H1 (cell line): Measurements from ENCODE around the gene ATG16L2. TPM values are rescaled to one million over a fixed set of nuclear protein-coding genes. Genes with fewer than 3 reads are reported as not detected.

ENCODE experiments used
- CTCF ChIA-PET: fragments of 300-600 bp; sonication (Branson Sonifier 250); formaldehyde crosslinking; loops from one replicate; lab custom pipeline; 2021; ENCODE audit not compliant: partially characterized antibody; lab: Charles Lee
- POLR2A ChIA-PET: fragments of 300-600 bp; sonication (Branson Sonifier 250); formaldehyde crosslinking; loops from one replicate; lab custom pipeline; 2021; ENCODE audit warnings: inconsistent platforms; ENCODE audit not compliant: partially characterized antibody; lab: Charles Lee
- DNase-seq, 2 experiments: peaks; one replicate each; pipeline versions ENCODE4 v3.0.0 to v3.0.0-alpha.2; 2010 to 2022; ENCODE audit warnings: low spot score in 2 of 2, low read depth in 1 of 2, mixed read lengths in 1 of 2
- FAIRE-seq: peaks from 2 replicates; lab custom pipeline; 2011; peaks lifted over from hg19 to GRCh38; lab: Jason Lieb, UNC
- H2AFZ ChIP-seq: 2 replicates; pipeline ENCODE4 v1.8.1; 2012; ENCODE audit warnings: low read length, inconsistent platforms
- H2AK5ac ChIP-seq: 2 replicates; pipeline ENCODE4 v1.6.1; 2013; ENCODE audit warnings: low read depth, low read length
- H2BK120ac ChIP-seq: replicated peaks from 2 replicates; pipeline ENCODE3; 2013; ENCODE audit warnings: low read depth, low read length, inconsistent platforms
- H2BK12ac ChIP-seq: 2 replicates; pipeline ENCODE4 v1.6.1; 2013; ENCODE audit warnings: low read depth, low read length
- H2BK15ac ChIP-seq: 2 replicates; pipeline ENCODE4 v1.6.1; 2013; ENCODE audit warnings: low read length
- H2BK20ac ChIP-seq: 2 replicates; pipeline ENCODE4 v1.6.1; 2013; ENCODE audit warnings: low read length
- H2BK5ac ChIP-seq: 2 replicates; pipeline ENCODE4 v1.6.1; 2013; ENCODE audit warnings: low read depth, low read length
- H3K14ac ChIP-seq: 2 replicates; pipeline ENCODE4 v1.6.1; 2013; ENCODE audit warnings: inconsistent platforms; ENCODE audit not compliant: insufficient read length
- H3K18ac ChIP-seq: 2 replicates; pipeline ENCODE4 v1.6.1; 2013; ENCODE audit warnings: low read length; ENCODE audit errors: extremely low read depth
- H3K23ac ChIP-seq: 2 replicates; pipeline ENCODE4 v1.6.1; 2013; ENCODE audit warnings: inconsistent platforms; ENCODE audit not compliant: insufficient read length
- H3K23me2 ChIP-seq: 2 replicates; pipeline ENCODE4 v1.6.1; 2013; ENCODE audit warnings: low read depth, low read length
- H3K27ac ChIP-seq: 2 replicates; pipeline ENCODE4 v1.6.1; 2011; ENCODE audit warnings: low read depth, low read length, inconsistent platforms
- H3K27me3 ChIP-seq, 4 experiments: replicated peaks in 1 of 4; 1 replicate in 1 of 4; 2 replicates in 3 of 4; pipeline versions ENCODE4 v1.6.1 to v1.8.1; 2011 to 2013; ENCODE audit warnings: low read length in 3 of 4, mild to moderate bottlenecking in 3 of 4, inconsistent platforms in 2 of 4, mixed read lengths in 2 of 4, moderate library complexity in 1 of 4; ENCODE audit not compliant: control insufficient read depth in 3 of 4, insufficient read depth in 3 of 4; ENCODE audit errors: extremely low read depth in 1 of 4
- H3K36me3 ChIP-seq, 4 experiments: 2 replicates each; pipeline versions ENCODE4 v1.6.1 to v1.8.1; 2011 to 2013; ENCODE audit warnings: mild to moderate bottlenecking in 4 of 4, low read length in 3 of 4, moderate library complexity in 2 of 4, control low read depth in 1 of 4, inconsistent platforms in 1 of 4; ENCODE audit not compliant: insufficient read depth in 4 of 4, control insufficient read depth in 2 of 4
- H3K4ac ChIP-seq: replicated peaks from 2 replicates; pipeline ENCODE3; 2013; ENCODE audit warnings: low read length, low read depth, mixed read lengths, inconsistent platforms; ENCODE audit not compliant: insufficient read length
- H3K4me1 ChIP-seq, 4 experiments: replicated peaks in 1 of 4; 1 replicate in 1 of 4; 2 replicates in 3 of 4; pipeline versions ENCODE4 v1.6.1 to v1.8.1; 2011 to 2013; ENCODE audit warnings: low read length in 3 of 4, inconsistent platforms in 2 of 4, mixed read lengths in 1 of 4; ENCODE audit not compliant: insufficient read depth in 4 of 4, control insufficient read depth in 3 of 4
- H3K4me2 ChIP-seq, 2 experiments: 2 replicates each; pipeline versions ENCODE4 v1.6.1 to v1.8.1; 2011 to 2013; ENCODE audit warnings: low read depth in 2 of 2, low read length in 2 of 2, control low read depth in 1 of 2, inconsistent platforms in 1 of 2, mild to moderate bottlenecking in 1 of 2; ENCODE audit not compliant: insufficient read depth in 1 of 2
- H3K4me3 ChIP-seq, 4 experiments: fragments of 200-600, 300-600 bp in 1 of 4; sonication (generic), shearing (Covaris generic), sonication (Bioruptor Twin) in 1 of 4; 2 replicates each; pipeline versions ENCODE4 v1.5.1 to v1.8.1; 2011 to 2016; ENCODE audit warnings: low read length in 4 of 4, low read depth in 3 of 4, control low read depth in 2 of 4, inconsistent platforms in 2 of 4, mild to moderate bottlenecking in 2 of 4, mixed read lengths in 1 of 4, moderate library complexity in 1 of 4; ENCODE audit not compliant: insufficient read depth in 2 of 4; ENCODE audit errors: extremely low read depth in 1 of 4
- H3K56ac ChIP-seq: replicated peaks from 2 replicates; pipeline ENCODE3; 2013; ENCODE audit warnings: low read depth, mild to moderate bottlenecking, mixed read lengths, low read length, inconsistent platforms; ENCODE audit not compliant: insufficient read length
- H3K79me1 ChIP-seq: 2 replicates; pipeline ENCODE4 v1.6.1; 2013; ENCODE audit warnings: low read depth, low read length, control low read depth
- H3K79me2 ChIP-seq, 2 experiments: 2 replicates each; pipeline versions ENCODE4 v1.6.1 to v1.8.1; 2012 to 2013; ENCODE audit warnings: low read length in 2 of 2, mild to moderate bottlenecking in 2 of 2, inconsistent platforms in 1 of 2; ENCODE audit not compliant: insufficient read depth in 2 of 2, control insufficient read depth in 1 of 2
- H3K9ac ChIP-seq, 4 experiments: replicated peaks in 1 of 4; 1 replicate in 1 of 4; 2 replicates in 3 of 4; pipeline versions ENCODE4 v1.6.1 to v1.8.1; 2011 to 2013; ENCODE audit warnings: low read depth in 3 of 4, low read length in 3 of 4, control low read depth in 2 of 4, mild to moderate bottlenecking in 2 of 4, moderate library complexity in 2 of 4, inconsistent platforms in 1 of 4; ENCODE audit errors: extremely low read depth in 1 of 4
- H3K9me3 ChIP-seq, 2 experiments: 2 replicates each; pipeline versions ENCODE4 v1.6.1 to v1.8.1; 2012 to 2013; ENCODE audit warnings: mild to moderate bottlenecking in 2 of 2, moderate library complexity in 2 of 2, control low read depth in 1 of 2, inconsistent platforms in 1 of 2, low read depth in 1 of 2, low read length in 1 of 2, mixed read lengths in 1 of 2; ENCODE audit not compliant: insufficient read depth in 2 of 2
- H4K20me1 ChIP-seq, 2 experiments: replicated peaks in 1 of 2; 2 replicates each; pipeline versions ENCODE3 to v1.8.1; 2011 to 2013; ENCODE audit warnings: inconsistent platforms in 2 of 2, low read length in 2 of 2, mild to moderate bottlenecking in 1 of 2; ENCODE audit not compliant: insufficient read depth in 2 of 2, control insufficient read depth in 1 of 2
- H4K5ac ChIP-seq: 2 replicates; pipeline ENCODE4 v1.6.1; 2013; ENCODE audit warnings: low read length, low read depth, mixed read lengths, inconsistent platforms; ENCODE audit not compliant: insufficient read length
- H4K8ac ChIP-seq: 2 replicates; pipeline ENCODE4 v1.8.0; 2013; ENCODE audit warnings: mild to moderate bottlenecking, moderate library complexity, low read length, inconsistent platforms; ENCODE audit not compliant: insufficient read depth; ENCODE audit errors: extremely low read depth
- H4K91ac ChIP-seq: replicated peaks from 2 replicates; pipeline ENCODE3; 2013; ENCODE audit warnings: low read length, mixed read lengths, inconsistent platforms; ENCODE audit not compliant: insufficient read length
- ASH2L ChIP-seq: fragments of 200-600, 300-600 bp; sonication (generic); IDR thresholded peaks from one replicate; pipeline ENCODE4 v1.7.1; 2017; ENCODE audit warnings: low read length
- ATF2 ChIP-seq: IDR thresholded peaks from 2 replicates; pipeline ENCODE4 v1.6.1; 2012; ENCODE audit warnings: low read length, inconsistent platforms
- CEBPB ChIP-seq: IDR thresholded peaks from 2 replicates; pipeline ENCODE4 v1.6.1; 2012; ENCODE audit warnings: low read depth, low read length
- CTCF ChIP-seq, 3 experiments: IDR thresholded peaks; 1 replicate in 2 of 3; 2 replicates in 1 of 3; pipeline versions ENCODE4 v1.5.1 to v1.6.1; 2011; ENCODE audit warnings: low read length in 3 of 3, mild to moderate bottlenecking in 3 of 3, inconsistent platforms in 2 of 3, low read depth in 1 of 3, moderate library complexity in 1 of 3; ENCODE audit not compliant: insufficient read depth in 1 of 3; ENCODE audit errors: control extremely low read depth in 1 of 3
- RXRA ChIP-seq: IDR thresholded peaks from 2 replicates; pipeline ENCODE4 v1.6.1; 2011; ENCODE audit warnings: low read depth, mild to moderate bottlenecking, low read length, moderate library complexity; ENCODE audit not compliant: insufficient read depth
- SIX5 ChIP-seq: IDR thresholded peaks from 2 replicates; pipeline ENCODE4 v1.6.1; 2011; ENCODE audit warnings: mild to moderate bottlenecking, low read depth, low read length
- WGBS, 2 experiments: shearing (Covaris generic) in 1 of 2; methylation state at CpG; one replicate each; pipeline versions ENCODE4 v1.1.6 to v1.1.7; 2013 to 2015; ENCODE audit warnings: low lambda C conversion rate in 2 of 2, mixed read lengths in 2 of 2, inconsistent platforms in 1 of 2, low coverage in 1 of 2, missing lambda C conversion rate in 1 of 2; ENCODE audit not compliant: insufficient replicate concordance in 2 of 2, insufficient coverage in 1 of 2, insufficient read length in 1 of 2; ENCODE audit errors: extremely low coverage in 1 of 2, missing lambda C conversion rate in 1 of 2; 5-methylcytosine and 5-hydroxymethylcytosine counted together
- polyA plus RNA-seq, 7 experiments: library from polyadenylated mRNA; depleted of rRNA in 3 of 7; stranded (reverse) in 5 of 7; unstranded in 2 of 7; fragments of >200 nt in 5 of 7; fragments of 200-250 nt in 2 of 7; gene quantifications; 1 replicate in 5 of 7; 2 replicates in 1 of 7; 4 replicates in 1 of 7; pipeline versions ENCODE4 v1.2.1 to v1.2.3, GENCODE V29; 2011 to 2013; ENCODE audit warnings: missing spikeins in 2 of 7, mixed read lengths in 2 of 7
- total RNA-seq: library from RNA; stranded (reverse); fragmentation: NEBNext Ultra II Directional; extraction: Animal tissue kit (Norgen Biotek cat#: 25700); gene quantifications from 2 replicates; pipeline ENCODE4 v1.2.1, GENCODE V29; 2021

ATG16L2 gene
- total and polyA plus RNA-seq, 2 of the 8 experiments (the other 6 are each of a cell fraction or from before 2014, with no cell fraction given), result 11.0 to 18.5 TPM

GRCh38 chr11:72856065-72856464 is 41.9 kb downstream of the ATG16L2 start:
- no peak overlapping the region for H2BK5ac ChIP-seq
- H3K23me2 ChIP-seq, result no peaks in the 10 kb centered on the region
- no peak overlapping the region for H3K18ac ChIP-seq
- H2BK15ac ChIP-seq, result no peak overlapping the region
- H3K4me1 ChIP-seq, result no peaks in the 10 kb centered on the region
- 93% methylated on average over 3 of the region's 3 CpGs; no CpG with 5 or more reads in 1 of the 2 experiments for WGBS, 2 experiments
- ChIA-PET POLR2A (no interaction called here), CTCF (interaction anchor here (1.1 to 2.5 kb wide), 2 partner anchors 313 to 322 kb away, joined by 3 to 8 read pairs; no protein-coding TSS in a partner anchor)
- no peak overlapping the region for H3K9ac ChIP-seq
- no peak for FAIRE-seq
- H3K14ac ChIP-seq, result no peak overlapping the region
- H4K8ac ChIP-seq, result no peak overlapping the region
- H3K27me3 ChIP-seq, result no peaks in the 10 kb centered on the region
- H3K79me2 ChIP-seq, result no peaks in the 10 kb centered on the region
- H3K4ac ChIP-seq, result no peak overlapping the region
- no peak overlapping the region for H3K4me2 ChIP-seq
- no peak overlapping the region for H2BK12ac ChIP-seq
- H3K23ac ChIP-seq, result no peak overlapping the region
- no peak overlapping the region for H4K91ac ChIP-seq
- H3K79me1 ChIP-seq, result no peaks in the 10 kb centered on the region
- no peaks in the 10 kb centered on the region for H3K9me3 ChIP-seq
- no peak overlapping the region for H3K27ac ChIP-seq
- H2AFZ ChIP-seq, result no peak overlapping the region
- no peak for DNase-seq
- no peak overlapping the region for H2AK5ac ChIP-seq
- TF ChIP-seq RXRA, result no peak
- TF ChIP-seq ATF2, result no peak
- TF ChIP-seq SIX5, result no peak
- no peak for TF ChIP-seq CEBPB
- no peak for TF ChIP-seq ASH2L
- no peak for TF ChIP-seq CTCF (IDR thresholded peaks at IDR 0.05; ENCODE audit: control extremely low read depth in 1 of 3, insufficient read depth in 1 of 3, low read depth in 1 of 3, low read length in 3 of 3)
- H3K36me3 ChIP-seq, result no peaks in the 10 kb centered on the region
- H4K5ac ChIP-seq, result no peak overlapping the region
- no peak overlapping the region for H2BK120ac ChIP-seq
- H3K4me3 ChIP-seq, result no peak overlapping the region
- no peak overlapping the region for H2BK20ac ChIP-seq
- no peak overlapping the region for H3K56ac ChIP-seq
- no peaks in the 10 kb centered on the region for H4K20me1 ChIP-seq
